HepG2 (cell line): ENCODE results near the gene GPR31. TPM values are rescaled to one million over a fixed set of nuclear protein-coding genes. Genes with fewer than 3 reads are reported as not detected.

ENCODE experiments used
- ADNP ChIP-seq: sonication (generic); formaldehyde crosslinking; IDR thresholded peaks from 2 replicates; pipeline ENCODE4 v1.4.0; 2020; ENCODE audit warnings: missing genetic modification reagents
- DZIP1 ChIP-seq: sonication (generic); formaldehyde crosslinking; IDR thresholded peaks from 2 replicates; pipeline ENCODE4 v1.5.0; 2020; ENCODE audit warnings: mild to moderate bottlenecking, missing genetic modification reagents
- EED ChIP-seq: sonication (generic); formaldehyde crosslinking; IDR thresholded peaks from 2 replicates; pipeline ENCODE4 v1.5.0; 2020; ENCODE audit warnings: mild to moderate bottlenecking, missing genetic modification reagents
- HMG20B ChIP-seq: conservative IDR thresholded peaks from 2 replicates; pipeline ENCODE4 v1.6.1; 2016; ENCODE audit warnings: missing genetic modification reagents, missing compliant biosample characterization
- IKZF5 ChIP-seq: IDR thresholded peaks from 2 replicates; pipeline ENCODE4 v1.6.1; 2018; ENCODE audit warnings: missing genetic modification reagents, mild to moderate bottlenecking, missing compliant biosample characterization
- KAT7 ChIP-seq: IDR thresholded peaks from 2 replicates; pipeline ENCODE4 v1.6.1; 2018; ENCODE audit warnings: borderline replicate concordance, missing compliant biosample characterization
- KDM4B ChIP-seq: sonication (generic); formaldehyde crosslinking; IDR thresholded peaks from 2 replicates; pipeline ENCODE4 v1.4.0; 2020; ENCODE audit warnings: missing genetic modification reagents
- LCORL ChIP-seq, 2 experiments: fragments of 450-650 bp in 1 of 2; sonication (generic) in 1 of 2; formaldehyde crosslinking in 1 of 2; IDR thresholded peaks; 2 replicates each; pipeline versions ENCODE4 v1.5.0 to v1.6.1; 2017 to 2020; ENCODE audit warnings: antibody characterized with exemption in 1 of 2, missing genetic modification reagents in 1 of 2
- MAZ ChIP-seq, 2 experiments: sonication (generic) in 1 of 2; formaldehyde crosslinking in 1 of 2; IDR thresholded peaks; 2 replicates each; pipeline versions ENCODE4 v1.5.0 to v1.6.1; 2012 to 2020; ENCODE audit warnings: low read depth in 2 of 2, mild to moderate bottlenecking in 2 of 2, borderline replicate concordance in 1 of 2, improper control_type of control experiment in 1 of 2, low read length in 1 of 2, missing genetic modification reagents in 1 of 2, moderate library complexity in 1 of 2
- NONO ChIP-seq, 2 experiments: fragments of 450-650 bp in 1 of 2; sonication (generic) in 1 of 2; formaldehyde crosslinking in 1 of 2; IDR thresholded peaks in 1 of 2; conservative IDR thresholded peaks in 1 of 2; 2 replicates each; pipeline versions ENCODE4 v1.6.1 to v1.8.0; 2017 to 2022; ENCODE audit warnings: mild to moderate bottlenecking in 1 of 2, missing genetic modification reagents in 1 of 2, moderate library complexity in 1 of 2
- POGK ChIP-seq: sonication (generic); formaldehyde crosslinking; conservative IDR thresholded peaks from 2 replicates; pipeline ENCODE4 v1.8.0; 2022; ENCODE audit warnings: mild to moderate bottlenecking, moderate library complexity, missing genetic modification reagents
- PPARG ChIP-seq: conservative IDR thresholded peaks from 2 replicates; pipeline ENCODE4 v1.6.1; 2016; ENCODE audit warnings: missing biosample characterization, missing genetic modification reagents
- RFXANK ChIP-seq: IDR thresholded peaks from 2 replicates; pipeline ENCODE4 v1.6.1; 2016
- SP2 ChIP-seq: sonication (generic); formaldehyde crosslinking; IDR thresholded peaks from 2 replicates; pipeline ENCODE4 v1.5.1; 2020; ENCODE audit warnings: mild to moderate bottlenecking, missing genetic modification reagents
- TCF7 ChIP-seq: sonication (generic); IDR thresholded peaks from 2 replicates; pipeline ENCODE4 v1.6.1; 2016; ENCODE audit warnings: antibody characterized with exemption, low read depth
- ZMYM3 ChIP-seq: sonication (generic); formaldehyde crosslinking; IDR thresholded peaks from 2 replicates; pipeline ENCODE4 v1.5.1; 2020; ENCODE audit warnings: mild to moderate bottlenecking, missing genetic modification reagents
- ZNF576 ChIP-seq: sonication (generic); formaldehyde crosslinking; IDR thresholded peaks from 2 replicates; pipeline ENCODE4 v1.4.0; 2020; ENCODE audit warnings: mild to moderate bottlenecking, missing genetic modification reagents
- ZSCAN20 ChIP-seq: sonication (generic); formaldehyde crosslinking; IDR thresholded peaks from 2 replicates; pipeline ENCODE4 v1.4.0; 2020; ENCODE audit warnings: missing genetic modification reagents, mild to moderate bottlenecking, borderline replicate concordance
- polyA plus RNA-seq, 8 experiments: library from polyadenylated mRNA; depleted of rRNA in 3 of 8; stranded (reverse) in 7 of 8; unstranded in 1 of 8; fragments of >200 nt; fragmentation: Illumina TruSeq in 4 of 8; extraction: Trizol in 4 of 8; gene quantifications; 2 replicates each; pipeline versions ENCODE4 v1.2.1 to v1.2.3, GENCODE V29; 2011 to 2016; ENCODE audit warnings: low read depth in 4 of 8, missing spikeins in 1 of 8, mixed read lengths in 1 of 8; ENCODE audit not compliant: insufficient read depth in 1 of 8
- total RNA-seq, 5 experiments: library from RNA; depleted of rRNA; stranded (reverse); fragments of >200 nt; fragmentation: Illumina TruSeq; extraction: Trizol; gene quantifications; 2 replicates each; pipeline ENCODE4 v1.2.3, GENCODE V29; 2016; ENCODE audit warnings: low read depth in 1 of 5

The GPR31 gene
- total and polyA plus RNA-seq, 2 of the 13 experiments (the other 11 are each of a cell fraction or from before 2014, with no cell fraction given): not detected

GRCh38 chr6:167130712-167131684, 26.8 kb downstream of the GPR31 start (continued):
- TF ChIP-seq LCORL (IDR thresholded peaks at IDR 0.05) (no peak), LCORL (CRISPR knock-in tag; IDR thresholded peaks at IDR 0.05) (peak; percentile 83), SP2 (no peak), PPARG (CRISPR knock-in tag) (peak; percentile 67; the same call in 1 of the 2 replicates), ZSCAN20 (CRISPR knock-in tag) (no peak), DZIP1 (no peak), TCF7 (peak; percentile 92), KAT7 (CRISPR knock-in tag) (no peak; the same call in 1 of the 2 replicates), MAZ (IDR thresholded peaks at IDR 0.05; ENCODE audit: borderline replicate concordance, low read depth, low read length) (peak; percentile 70), MAZ (CRISPR knock-in tag; IDR thresholded peaks at IDR 0.05; ENCODE audit: low read depth) (0 out of 2 replicates have a peak, but pooled peaks have one; percentile 31), ADNP (CRISPR knock-in tag) (no peak), KDM4B (CRISPR knock-in tag) (no peak), ZNF576 (CRISPR knock-in tag) (no peak), EED (no peak), IKZF5 (CRISPR knock-in tag) (peak; percentile 77; the same call in 1 of the 2 replicates), POGK (CRISPR knock-in tag) (peak; percentile 76; the same call in 1 of the 2 replicates), RFXANK (CRISPR knock-in tag) (no peak), HMG20B (0 out of 2 replicates have a peak, but pooled peaks have one; percentile 57), NONO (IDR thresholded peaks at IDR 0.05) (no peak), NONO (CRISPR knock-in tag; conservative IDR thresholded peaks at IDR 0.05) (no peak), ZMYM3 (peak; percentile 60; the same call in 1 of the 2 replicates)
